NCI-H2171 treated with DMSO at 0.1 percent for 48 hours (cell line): Measurements from ENCODE around the gene CPNE5.

Source experiments
- DNase-seq: peaks from one replicate; lab custom pipeline; 2025; lab: John Stamatoyannopoulos, UW

Gene CPNE5

DNA sequence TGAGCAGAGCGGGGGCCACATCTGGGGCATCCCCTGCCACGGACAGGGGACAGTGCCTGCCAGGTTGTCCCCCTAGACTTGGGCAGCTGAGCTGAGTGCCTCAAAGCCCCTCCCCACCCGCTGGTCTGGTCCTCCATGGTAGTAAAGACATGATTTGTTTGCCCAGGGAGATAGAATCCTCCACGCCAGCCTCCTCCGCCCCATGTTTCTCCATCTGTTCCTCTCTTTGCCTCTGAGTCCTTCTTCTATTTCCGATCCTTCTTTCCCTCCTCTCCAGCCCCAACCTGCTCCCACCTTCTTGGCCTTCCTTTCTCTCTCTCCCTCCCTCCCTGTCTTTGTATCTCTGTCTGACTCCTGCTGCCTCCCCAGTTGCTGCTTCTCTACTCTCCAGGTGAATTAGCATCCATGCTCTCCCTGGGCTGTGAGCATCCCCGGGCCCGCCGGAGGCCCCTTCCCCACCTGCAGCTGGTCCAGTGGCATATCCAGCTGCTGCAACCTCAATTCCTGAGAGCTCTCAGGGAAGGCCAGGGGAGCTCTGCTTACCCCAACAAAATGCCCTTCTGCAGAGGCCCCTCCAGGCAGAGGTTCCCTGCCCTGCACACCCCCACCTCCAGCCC is 45.8 kb downstream of the CPNE5 start:
- peak; percentile 54 for DNase-seq

DNA sequence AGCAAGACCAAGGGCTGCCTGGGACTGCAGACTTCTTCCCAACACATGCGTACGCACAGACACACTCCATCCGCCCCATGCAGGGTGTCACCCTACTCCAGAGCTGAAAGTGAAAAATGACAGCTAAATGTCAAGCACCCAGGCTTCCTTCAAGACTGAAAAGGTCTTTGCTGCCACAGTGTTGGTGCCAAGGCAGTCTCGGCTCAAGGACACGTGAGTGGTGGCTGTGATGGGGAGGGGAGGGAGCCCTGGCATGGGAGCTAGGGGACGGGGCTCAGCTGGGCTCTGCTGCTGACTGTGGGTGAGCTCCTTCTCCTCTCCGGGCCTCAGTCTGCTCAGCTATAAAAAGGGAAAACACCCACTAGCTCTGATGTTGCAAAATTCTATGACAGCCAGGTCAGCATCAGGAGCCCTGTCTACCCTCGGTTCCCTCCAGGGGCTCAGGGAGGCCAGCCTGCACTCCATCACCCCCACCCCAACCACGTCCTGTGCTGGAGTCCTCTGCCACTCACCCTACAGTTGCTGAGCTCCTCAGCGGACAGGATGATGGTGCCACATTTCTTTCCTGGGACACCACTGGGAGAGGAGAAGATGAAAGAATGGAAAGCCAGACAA is 47.6 kb downstream of the CPNE5 start:
- no peak for DNase-seq

- no peak for DNase-seq
These were observed 48.2 kb downstream of the CPNE5 start for GRCh38 chr6:36791085-36791484.

DNA sequence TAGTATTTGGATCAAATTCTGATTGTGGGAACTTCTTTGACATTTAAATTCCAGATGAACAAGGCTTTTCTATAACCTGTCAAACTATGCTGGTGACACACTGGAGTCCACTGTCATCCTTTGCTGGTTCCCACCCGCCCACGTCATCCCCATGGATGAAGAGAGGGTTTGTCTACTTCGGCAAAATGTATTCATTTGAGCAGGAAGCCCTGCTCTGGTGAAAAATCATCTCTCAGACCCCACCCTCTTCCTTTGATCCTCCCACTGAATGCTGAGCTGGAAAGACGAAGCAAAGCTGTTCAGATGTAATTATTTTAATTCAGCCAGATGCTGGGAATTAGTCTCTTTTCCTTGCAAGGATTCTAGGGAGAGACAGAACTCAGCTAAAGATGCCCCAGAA is 50.5 kb downstream of the CPNE5 start:
- no peak for DNase-seq

DNA sequence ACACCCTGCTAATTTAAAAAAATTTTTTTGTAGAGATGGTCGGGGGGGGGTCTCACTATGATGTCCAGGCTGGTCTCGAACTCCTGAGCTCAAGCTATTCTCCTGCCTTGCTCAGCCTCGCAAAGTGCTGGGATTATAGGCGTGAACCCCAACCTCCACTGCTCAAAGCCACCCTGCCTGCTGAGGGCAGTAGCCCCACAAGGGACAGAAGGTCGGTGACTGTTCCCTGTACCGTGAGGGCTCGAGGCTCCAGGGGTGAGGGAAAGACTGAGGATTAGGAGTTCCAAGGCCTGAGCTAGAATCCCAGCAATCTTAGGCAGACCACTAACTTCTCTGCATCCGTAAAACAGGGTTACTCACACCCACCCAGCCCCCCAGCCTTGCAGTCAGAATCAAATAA is 51.1 kb downstream of the CPNE5 start:
- DNase-seq: no peak

DNA sequence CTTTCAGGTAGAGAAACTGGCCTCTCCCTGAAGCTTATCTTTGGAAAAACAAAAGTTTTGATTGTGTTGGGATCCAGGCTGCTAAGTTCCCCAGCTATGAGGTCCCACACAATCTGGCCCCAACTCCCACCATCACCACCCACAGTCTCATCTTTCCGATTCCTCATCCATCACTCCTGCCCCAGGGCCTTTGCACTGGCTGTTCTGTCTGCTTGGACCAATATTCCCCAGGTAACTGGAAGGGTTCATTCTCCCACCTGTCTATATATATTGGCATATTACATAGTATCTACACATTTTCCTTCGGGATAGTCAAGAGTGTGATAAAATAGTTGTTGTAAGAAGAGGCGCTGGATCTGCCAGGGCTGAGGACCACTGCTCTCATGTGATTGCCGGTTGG is 52.0 kb downstream of the CPNE5 start:
- no peak for DNase-seq

DNA sequence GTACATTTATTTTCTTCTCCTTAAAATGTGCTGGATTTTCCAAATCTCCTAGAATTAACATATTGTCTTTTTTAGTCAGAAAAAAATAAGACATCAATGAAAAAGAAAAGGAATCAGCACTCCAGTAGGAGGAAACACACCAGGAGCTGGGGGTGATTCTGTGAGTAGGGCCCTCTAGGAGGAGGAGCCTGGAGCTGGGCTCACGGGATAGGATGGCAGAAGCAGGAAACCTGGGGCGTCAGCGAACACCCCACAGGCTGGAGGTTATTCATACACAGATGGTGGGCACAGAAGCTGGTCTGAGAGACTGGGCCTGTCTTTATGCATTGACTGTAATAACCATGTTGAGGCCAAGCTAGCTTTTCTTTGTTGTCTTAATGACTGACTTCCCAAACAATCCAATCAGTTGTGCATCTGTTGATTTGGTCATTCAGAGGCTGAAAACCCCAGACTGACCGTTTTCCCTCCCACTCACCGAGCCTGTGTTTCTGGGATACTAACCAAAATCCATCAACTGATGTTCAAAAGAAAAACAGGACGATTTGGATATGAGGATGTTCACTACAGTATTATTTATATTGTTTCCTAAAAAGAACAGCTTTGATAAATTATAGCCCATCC is 53.1 kb downstream of the CPNE5 start:
- no peak for DNase-seq

DNA sequence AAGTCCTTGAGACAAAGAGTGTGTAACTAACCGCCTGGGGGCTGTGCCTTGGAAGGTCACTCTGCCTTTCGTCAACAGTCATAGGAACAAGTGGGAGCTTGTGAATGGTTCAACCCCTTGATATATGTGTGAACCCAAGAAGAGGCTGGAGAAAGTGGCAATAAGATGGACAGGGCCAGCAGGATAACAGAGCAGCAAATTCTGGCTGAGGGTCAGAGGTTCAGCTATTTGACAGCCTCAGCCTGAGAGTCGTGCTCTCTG is 54.9 kb downstream of the CPNE5 start:
- DNase-seq: no peak

- no peak for DNase-seq
These were observed 55.5 kb downstream of the CPNE5 start for GRCh38 chr6:36783603-36784375.

GRCh38 chr6:36781669-36782068 is 57.6 kb downstream of the CPNE5 start:
- DNase-seq: no peak

DNA sequence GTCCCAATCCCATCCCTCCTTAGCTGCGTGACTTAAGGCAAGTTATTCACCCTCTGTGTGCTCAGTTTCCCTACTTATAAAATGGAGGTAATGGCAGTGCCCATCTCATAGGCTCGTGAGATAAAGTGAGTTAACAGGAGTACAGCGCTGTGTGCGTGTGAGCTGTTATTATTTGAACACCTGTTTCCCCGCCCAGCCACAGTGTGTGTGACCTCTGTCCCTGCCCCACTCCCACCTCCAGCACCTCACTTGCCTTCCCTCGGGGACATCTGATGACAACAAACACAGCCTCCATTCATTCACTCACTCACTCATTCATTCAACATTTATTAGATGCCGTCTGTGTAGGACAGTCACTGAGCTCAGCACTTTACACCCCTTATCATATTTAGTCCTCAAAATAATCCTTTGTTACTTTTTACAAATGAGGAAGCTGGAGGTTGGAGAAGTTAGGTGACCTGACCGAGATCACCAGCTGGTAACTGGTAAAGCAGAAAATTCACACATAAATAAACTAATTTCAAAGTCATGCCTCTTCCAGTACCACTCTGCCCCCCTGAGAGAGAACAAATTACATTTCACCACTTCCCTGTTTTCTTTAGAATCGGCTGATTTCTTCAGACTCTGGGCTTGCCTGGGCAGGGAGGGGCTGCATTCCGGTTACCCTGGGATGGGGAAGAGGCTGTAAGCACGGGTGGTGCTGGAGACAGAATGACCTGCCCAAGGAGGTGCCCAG is 58.6 kb downstream of the CPNE5 start:
- DNase-seq: no peak

DNA sequence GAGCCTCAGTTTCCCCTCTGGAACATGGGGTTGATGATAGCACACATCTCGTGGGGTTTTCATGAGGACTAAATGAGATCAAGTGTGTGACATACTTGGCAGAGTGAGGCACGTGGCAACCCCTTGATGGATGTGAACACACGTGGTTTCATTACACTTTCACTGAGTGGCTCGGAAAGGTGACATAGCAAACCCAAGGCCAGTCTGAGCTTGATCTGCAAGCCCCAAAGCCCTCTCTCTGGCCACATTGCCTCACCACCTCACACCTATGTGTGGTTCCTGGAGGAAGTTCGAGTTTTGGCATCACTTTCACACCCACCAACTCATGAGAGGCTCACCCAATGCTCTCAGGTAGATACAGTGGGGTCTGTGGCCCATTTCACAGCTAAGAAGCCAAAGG is 60.0 kb downstream of the CPNE5 start:
- no peak for DNase-seq

DNA sequence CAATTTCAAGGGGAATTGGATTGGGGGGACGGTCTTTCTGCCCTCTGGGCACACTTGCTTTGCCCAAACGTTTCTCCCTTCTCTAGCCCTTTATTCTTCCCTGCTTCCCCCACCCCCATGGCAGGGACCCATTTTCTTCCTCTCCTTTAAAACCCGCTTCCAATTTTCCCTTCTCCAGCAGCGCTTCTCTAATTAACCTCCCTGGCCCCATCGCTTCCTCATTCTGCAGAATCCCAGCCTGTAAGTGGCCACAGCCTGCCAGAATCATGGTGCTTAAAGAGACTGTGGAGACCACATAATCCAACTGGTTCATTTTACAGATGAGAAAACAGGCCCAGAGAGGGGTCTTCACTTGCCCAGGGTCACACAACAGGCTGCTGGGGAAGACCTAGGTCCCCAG is 61.4 kb downstream of the CPNE5 start:
- no peak for DNase-seq

GRCh38 chr6:36776167-36776566 is 63.1 kb downstream of the CPNE5 start:
- DNase-seq: no peak

DNA sequence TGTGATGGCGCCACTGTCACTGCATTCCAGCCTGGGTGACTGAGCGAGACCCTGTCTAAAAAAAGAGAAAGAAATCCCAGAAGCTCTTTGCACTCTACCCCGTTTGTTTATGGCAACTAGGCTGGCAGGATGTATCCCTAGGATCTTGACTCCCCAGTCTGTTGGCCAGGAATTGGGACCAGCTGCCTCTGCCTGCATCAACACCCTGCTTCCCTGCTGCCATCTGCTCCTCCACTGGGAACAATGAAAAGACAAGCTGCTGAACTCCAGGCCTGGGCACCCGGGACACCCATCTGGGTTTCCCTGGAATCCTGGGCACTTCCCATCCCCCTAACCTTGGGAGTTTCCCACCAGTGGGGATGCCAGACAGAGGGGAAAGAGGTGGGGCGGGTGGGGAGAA is 64.9 kb downstream of the CPNE5 start:
- DNase-seq: peak; percentile 99

DNA sequence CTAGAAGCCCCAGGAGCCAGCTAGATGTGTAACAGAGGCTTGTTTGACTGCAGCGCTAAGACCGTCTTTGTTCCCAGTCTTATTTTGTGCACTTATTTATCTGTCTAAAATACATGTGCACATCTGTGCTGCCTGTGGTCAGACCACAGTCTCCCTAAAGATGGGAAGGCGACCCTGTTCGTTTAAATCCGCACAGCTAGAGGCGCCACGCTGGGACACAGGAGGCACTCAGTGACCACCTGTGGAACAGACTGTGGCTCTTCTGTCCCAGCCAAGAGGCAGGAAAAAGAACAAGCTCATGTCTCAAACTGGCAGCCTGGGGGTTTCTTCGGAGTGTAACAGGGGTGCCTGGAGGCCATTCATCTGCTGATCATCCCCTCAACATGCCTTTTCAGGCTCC is 66.8 kb downstream of the CPNE5 start:
- no peak for DNase-seq

GRCh38 chr6:36771145-36771544 is 68.1 kb downstream of the CPNE5 start:
- no peak for DNase-seq

DNA sequence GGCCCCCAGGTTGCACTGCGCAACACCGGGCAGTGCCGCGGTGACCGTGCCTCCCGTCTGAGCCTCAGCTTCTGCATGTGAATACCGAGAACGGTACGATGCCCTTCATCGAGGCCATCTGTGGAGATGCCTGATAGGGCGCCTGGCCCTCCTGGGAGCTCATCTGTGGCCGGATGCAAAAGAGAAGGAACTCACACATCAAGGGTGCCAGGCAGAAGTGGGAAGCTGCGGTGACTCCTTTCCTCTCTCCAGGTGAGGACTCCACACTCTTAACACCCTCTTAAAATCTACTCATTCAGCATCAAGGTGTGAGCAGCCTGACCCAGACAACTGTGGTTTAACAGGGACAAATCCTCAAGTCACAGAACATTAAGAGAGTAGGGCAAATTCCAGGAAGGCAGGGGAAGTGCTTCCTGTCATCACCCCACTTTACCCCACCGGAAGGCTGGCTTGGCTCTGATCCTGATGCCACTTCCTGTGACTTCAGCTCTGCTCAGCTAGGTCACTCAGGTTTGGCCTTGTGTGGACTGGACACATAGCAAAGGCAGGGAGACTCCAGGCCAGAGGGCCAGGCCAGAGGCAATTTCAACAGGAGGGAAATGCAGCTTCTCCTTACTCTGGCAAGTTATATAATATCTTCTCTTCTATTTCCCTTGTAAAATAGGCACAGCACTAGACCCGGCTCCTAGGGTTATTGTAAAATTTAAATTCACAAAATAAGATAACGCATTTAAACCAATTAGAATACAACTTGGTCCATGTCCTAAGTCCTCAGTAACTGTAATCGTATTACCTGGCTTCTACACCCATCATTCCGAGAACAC is 69.4 kb downstream of the CPNE5 start:
- DNase-seq: no peak

DNA sequence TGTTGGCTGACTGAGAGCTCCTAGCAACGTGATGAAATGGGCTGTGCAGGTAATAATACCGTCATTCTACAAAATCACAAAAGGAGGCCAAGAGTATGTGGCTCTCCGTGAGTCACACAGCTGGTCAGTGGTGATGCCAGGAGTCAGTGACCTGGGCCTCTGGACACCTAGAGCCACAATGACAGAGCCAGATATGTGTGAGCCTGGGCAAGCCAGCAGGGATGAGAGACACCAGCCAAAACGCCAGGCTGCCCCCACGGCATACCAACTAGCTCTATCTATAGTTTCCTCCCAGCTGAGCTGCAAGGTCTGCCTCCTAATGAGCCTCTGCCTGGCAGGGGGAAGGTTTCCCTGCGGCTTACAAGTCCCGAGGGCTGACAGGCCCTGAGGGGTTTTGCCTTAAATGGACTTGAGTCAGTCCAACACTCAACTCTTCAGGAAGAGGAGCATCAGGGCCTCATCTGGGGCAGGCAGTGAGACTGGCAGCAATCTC is 70.0 kb downstream of the CPNE5 start:
- DNase-seq: no peak

DNA sequence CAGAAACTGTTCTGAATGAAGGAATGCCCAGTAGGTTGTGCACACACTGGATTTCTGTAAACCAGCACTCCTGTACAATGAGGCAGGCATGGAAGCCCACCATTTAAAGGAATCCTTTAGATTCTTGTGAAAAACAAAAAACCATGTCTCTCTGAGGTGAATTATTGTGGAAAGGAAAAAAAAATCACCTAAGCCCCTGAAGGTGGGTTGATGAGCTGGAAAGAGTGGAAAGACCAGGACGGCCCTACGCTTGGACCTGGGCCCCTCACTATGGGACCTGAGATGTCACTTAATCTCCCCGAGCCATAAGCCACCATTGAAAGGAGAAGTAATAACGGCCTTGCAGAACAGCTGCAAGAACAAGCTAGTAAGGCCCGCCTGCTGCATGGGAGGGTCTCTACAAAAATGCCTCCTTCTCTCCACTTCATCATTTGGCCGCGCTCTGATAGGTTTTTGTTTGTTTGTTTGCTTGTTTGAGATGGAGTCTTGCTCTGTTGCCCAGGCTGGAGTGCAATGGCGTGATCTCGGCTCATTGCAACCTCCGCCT is 72.8 kb downstream of the CPNE5 start:
- no peak for DNase-seq
